ENCODE measurements around the gene B3GAT3.
A peak's percentile ranks its signal among the peaks of the same experiment; 100 is the strongest.
"Not testable (repeated sequence)": the region's sequence is repeated elsewhere in the genome, so short reads cannot be mapped to it uniquely, and the experiment has no call there.

B3GAT3 gene

DNA sequence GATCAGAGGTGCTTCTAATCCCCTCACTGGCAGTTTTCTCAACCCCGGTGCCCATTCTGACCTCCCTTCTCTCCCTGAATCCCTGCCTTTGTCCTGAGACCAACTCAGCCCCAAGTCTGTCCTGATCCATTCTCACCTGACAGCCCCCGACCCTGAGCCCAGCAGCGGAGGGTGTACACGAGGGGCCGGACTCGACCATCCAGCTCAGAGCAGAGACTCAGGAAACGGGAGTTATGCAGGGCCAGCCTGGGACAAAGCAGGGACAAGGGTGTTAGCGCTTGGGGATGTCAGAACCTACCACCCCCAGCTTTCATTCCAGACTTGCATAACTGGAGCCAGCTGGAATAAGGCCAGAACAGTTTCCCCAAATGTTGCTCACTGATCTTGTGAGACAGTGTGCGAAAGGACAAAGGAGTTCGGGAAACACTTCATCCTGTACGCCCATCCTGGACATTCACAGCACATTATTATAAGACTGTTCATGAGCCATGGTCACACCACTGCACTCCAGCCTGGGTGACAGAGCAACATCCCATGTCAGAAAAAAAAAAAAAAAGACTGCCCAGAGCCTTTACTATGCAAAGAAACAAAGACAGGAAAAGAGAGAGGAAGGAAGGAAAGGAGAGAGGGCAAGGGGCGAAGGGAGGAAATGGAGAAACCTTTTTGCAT is 44.6 kb downstream of the B3GAT3 start:
- DNase-seq (ENCODE audit: low spot score), result no peak

DNA sequence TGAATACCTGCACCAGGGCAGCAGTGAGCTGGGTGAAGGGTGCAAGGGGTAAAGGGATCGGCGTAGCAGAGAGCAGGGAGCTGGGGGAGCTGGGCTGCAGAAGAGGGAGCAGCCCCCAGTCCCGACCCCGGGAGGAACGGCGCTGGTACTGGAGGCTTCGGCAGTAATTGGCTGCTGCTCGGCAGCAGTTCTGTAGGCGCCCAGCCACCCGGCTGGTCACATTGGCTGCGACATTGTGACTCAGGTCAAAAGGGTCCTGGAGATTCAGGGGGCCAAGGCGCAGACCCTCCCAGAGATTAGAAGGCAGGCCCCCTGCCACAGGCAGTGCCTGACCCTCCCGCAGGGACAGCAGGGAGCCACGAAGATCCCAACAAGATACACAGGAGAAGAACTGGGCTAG is 45.9 kb downstream of the B3GAT3 start:
- no peak for DNase-seq (ENCODE audit: low spot score)

DNA sequence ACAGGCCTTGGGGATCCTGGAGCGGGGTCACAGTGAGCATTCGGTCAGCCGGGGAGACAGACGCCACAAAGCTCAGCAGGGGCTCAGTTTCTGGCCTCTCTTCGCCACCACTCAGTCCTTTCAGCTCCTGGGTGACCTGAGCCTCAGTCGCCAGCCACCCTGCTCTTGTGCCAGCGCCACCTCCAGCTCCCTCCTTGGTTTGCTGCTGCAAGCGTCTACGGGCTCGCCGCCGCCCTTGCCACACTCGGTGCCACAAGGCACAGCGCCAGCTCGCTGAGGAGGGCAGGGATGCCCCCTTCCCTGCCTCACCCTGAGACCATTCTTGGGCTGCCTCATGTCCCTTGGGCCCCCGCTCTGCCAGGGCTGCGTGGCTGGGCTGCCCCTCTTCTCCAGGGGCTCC is 46.6 kb downstream of the B3GAT3 start:
- no peak for DNase-seq (ENCODE audit: low spot score)

DNA sequence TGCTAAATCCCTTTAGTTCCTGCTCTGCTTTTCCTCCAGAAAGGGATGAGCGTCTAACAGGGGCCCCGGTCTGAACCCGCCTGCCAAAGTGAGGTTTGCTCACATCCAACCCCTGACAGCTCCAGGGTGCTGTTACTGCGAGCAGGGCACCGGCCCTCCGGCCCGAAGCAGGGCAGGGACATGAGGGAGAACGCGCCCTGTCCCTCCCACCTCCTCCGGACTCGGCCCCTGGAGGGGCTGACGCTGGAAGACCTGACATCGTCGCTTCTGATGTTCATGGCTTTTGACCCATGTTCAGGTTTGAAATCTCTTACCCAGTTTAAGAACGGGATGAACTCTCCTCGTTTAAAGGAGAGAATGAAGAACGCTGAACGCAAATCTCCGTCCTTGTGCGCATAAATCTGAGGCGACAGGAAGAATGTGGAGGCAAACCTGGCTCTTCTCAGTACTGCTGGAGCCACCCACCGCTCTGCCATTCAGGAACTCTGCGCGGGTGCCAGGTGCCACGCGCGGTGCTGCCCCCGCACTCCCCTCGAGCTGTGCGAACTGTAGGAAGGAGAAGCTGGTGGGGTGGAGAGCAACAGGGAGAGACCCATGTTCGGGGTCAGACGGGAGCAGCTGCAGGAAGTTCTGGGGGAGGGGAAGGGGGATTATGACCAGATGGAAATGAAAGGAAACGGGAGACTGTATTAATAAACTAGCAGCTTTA is 47.3 kb downstream of the B3GAT3 start:
- no peak for DNase-seq (ENCODE audit: low spot score)

DNA sequence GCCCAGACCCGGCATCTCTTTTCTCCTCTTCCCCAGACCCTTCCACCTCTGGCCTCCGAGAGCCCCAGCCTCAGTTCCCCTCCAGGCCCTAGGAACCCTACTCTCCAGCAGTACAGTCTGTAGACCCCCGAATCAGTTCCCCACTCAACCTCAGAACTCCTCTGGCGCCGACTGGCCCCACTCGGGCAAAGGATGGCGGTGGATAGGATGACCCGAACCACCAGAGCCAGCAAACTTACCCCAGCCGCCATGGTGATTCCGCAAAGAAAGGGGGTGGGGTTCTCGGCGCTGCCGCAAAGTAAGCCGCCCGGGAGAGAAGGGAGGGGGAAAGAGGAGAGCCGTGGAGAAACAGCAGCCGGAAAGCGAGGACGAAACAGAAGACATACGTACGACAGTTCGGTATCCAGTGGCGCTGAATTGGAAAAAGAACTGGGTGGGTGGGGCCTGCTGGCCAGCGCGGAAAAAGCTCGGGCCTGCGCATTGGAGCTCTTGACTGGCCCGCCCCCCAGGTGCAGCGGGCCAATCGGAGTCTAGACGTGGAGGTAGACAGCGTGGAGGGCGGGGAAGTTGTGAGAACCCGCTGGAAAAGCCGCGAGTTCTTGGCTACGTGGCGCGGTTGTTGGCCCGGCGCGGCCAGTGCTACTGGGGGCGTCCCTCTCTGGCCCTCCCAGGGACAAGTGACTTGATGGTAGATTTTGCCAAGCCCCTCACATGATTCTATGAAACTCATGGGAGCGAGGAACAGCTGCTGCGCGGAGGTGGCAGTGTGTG is 48.0 kb downstream of the B3GAT3 start, which contains the start of gene EEF1G:
TSS of gene EEF1G (minus strand) at position 300 of the 771 bp plus-strand sequence. CDS start at position 251, 49 bp downstream.
- DNase-seq (ENCODE audit: low spot score), result peak; percentile 100

DNA sequence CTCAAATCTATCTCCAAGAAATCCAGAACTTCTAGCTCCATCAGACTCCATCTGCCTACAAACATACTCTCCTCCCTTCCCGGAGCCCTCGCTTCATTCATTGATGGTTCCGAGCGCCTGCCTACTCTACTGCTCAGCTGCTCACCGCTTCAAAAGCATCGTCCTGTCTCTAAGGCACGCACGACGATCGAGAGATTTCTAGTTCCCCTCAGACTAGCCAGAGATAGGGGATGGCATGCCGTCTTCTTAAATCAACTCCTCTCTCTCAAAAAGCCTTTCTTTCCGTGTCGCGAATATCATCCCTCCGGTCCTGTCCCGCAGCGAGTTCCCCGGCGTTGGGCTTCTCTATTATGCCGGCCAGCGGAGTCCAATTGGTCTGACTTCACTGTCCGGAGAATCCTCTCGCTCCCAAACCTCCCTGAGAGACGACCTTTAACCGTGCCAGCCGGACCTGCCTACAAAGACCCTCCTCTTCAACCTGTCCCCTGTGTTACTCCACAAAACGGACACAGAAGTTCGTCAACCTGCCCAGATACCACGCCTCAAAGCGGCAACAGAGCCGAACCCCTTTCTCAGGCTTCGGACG is 48.7 kb downstream of the B3GAT3 start:
- no peak for DNase-seq (ENCODE audit: low spot score)

DNA sequence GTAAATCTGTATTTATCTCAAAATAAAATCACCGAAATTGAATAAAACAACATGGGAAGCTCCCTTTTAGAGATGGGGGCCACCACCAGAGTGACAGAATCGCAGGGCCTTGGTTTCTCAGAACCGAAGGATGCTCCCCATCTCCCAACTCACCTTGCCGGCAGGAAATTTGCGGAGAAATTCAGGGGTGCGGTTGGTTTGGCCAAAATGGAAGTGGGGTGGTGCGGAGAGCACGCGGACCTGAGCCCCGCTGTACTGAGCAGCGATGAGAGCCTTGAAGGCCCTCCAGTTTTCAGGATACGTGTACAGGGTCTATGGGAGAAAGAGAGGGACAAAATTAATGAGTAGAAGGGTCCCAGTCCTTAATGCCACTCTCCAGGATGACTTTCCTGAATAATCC is 49.4 kb downstream of the B3GAT3 start:
- no peak for DNase-seq (ENCODE audit: low spot score)

DNA sequence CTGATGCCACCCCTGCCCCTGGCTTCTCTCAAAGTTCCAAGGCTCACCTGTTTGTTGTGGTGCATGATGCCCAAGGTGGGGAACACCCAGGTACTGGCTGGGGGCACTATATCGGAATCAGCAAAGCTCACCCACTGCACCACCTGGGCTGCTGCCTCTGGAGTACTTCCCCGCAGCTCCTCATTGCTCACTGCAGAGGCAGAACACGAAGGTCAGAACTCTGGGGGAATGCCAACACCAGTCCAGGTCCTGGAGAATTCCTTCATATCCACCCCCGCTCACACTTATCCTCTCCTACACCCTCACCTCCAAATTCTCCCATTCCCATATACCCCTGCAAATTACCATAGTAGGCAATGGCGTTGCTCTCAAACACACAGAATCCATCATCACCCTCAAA is 50.3 kb downstream of the B3GAT3 start:
- DNase-seq (ENCODE audit: low spot score), result not testable (repeated sequence)

DNA sequence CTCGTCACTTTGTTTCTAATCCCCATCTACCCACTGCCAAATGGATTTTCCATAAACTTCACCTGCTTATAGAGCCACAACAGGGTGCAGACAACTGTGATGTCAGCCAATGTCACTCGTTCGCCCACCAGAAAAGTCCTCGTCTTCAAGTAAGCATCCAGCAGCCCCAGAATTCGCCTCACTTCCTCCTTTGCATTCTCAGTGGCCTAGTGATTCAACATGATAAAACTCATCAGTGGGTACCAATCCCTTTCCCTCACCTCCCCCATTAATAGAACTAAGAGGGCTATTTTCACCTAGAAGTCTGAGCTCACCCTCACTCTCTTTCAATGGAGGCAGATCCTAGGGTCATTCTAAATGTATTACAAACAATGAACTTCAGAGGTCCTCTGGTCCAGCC is 50.9 kb downstream of the B3GAT3 start:
- DNase-seq (ENCODE audit: low spot score), result not testable (repeated sequence)

DNA sequence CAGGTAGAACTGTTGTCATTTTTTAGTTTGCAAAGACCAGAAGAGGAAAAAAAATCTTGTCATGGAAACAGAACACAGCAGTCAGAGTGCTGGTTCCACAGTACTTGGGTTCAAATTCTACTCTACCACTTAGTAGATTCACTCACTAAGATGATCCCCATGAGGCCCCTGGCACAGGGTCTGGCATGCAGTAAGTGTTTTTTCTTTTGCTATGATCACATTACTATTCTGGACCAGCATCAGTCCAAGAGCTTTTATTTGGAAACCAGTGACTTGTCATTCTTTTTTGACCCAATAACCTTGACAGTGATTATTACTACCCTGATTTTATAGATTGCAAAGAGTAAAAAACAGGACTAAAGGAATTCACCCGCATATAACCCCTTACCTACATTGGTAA is 52.2 kb downstream of the B3GAT3 start:
- no peak for DNase-seq (ENCODE audit: low spot score)

DNA sequence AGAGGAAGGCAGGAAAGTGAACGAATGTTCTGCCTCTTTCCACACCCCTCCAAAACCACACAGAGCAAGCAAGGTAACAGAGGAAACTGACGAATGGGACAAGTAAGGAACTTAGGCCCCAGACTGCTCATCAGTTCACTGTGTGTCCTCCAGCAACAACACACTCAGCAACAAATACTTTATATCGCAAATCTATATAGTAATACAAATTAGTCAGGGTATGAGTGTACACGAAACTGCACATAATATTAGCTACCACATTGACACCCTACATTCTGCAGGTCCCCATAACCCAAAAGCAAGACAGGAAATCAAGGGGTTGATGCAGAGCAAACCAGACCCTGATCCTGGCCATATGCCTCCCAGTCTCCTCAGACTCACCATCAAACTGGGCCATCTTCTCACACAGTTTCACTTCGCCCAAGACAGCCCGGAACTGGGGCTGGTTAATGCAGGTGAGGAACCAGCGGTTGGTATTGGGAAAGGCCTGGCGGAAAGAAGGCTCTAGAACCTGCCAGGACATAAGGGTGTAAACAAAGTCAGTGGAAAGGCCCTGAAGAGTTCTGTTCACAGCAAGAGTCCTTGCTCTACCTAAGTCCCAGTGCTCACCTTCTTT is 54.7 kb downstream of the B3GAT3 start:
- no peak for DNase-seq (ENCODE audit: low spot score)

DNA sequence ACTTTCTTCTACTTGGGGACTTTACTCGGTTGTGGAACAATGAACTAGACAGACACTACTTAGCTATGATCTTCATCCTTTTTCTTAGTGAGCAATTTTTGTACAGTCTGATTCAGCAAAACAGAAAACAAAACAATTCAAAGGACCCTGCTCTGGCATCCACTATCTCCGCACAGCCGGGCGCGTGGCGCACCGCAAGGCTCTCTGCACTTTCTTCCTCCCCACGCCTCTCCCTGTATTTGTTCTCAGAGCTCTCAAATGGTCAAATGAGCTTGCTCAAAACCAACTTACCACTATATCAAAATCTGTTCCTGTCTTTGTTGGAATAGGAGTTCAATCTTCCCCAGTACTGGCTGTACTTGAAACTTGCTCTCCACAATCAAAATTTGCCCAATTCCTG is 55.5 kb downstream of the B3GAT3 start:
- DNase-seq (ENCODE audit: low spot score), result no peak

Data from globus pallidus (tissue), 1 donor.